GM12878 (cell line): Measurements from ENCODE around the gene UNC13D. TPM values are rescaled to one million over a fixed set of nuclear protein-coding genes. Genes with fewer than 3 reads are reported as not detected.

Experiments
- BHLHE40 ChIP-seq, 2 experiments: fragments of 450-650 bp in 1 of 2; IDR thresholded peaks; 2 replicates each; pipeline ENCODE4 v1.6.1; 2011 to 2017; ENCODE audit warnings: low read depth in 2 of 2, borderline replicate concordance in 1 of 2, improper control_type of control experiment in 1 of 2, low read length in 1 of 2, mild to moderate bottlenecking in 1 of 2
- GATAD2B ChIP-seq: fragments of 450-650 bp; conservative IDR thresholded peaks from 2 replicates; pipeline ENCODE4 v1.6.1; 2017; ENCODE audit warnings: low read depth, mild to moderate bottlenecking, moderate library complexity
- MTA2 ChIP-seq: fragments of 450-650 bp; IDR thresholded peaks from 2 replicates; pipeline ENCODE4 v1.6.1; 2016; ENCODE audit warnings: low read depth, mild to moderate bottlenecking, moderate library complexity
- MXI1 ChIP-seq: fragments of 150-350 bp; IDR thresholded peaks from 2 replicates; pipeline ENCODE4 v1.6.1; 2011; ENCODE audit warnings: low read depth, mild to moderate bottlenecking, inconsistent platforms, low read length, improper control_type of control experiment
- RB1 ChIP-seq: fragments of 450-650 bp; formaldehyde crosslinking; IDR thresholded peaks from 2 replicates; pipeline ENCODE4 v1.6.1; 2017; ENCODE audit warnings: mild to moderate bottlenecking, borderline replicate concordance
- SMARCA5 ChIP-seq: fragments of 450-650 bp; IDR thresholded peaks from 2 replicates; pipeline ENCODE4 v1.6.1; 2017; ENCODE audit warnings: mild to moderate bottlenecking
- TCF3 ChIP-seq: IDR thresholded peaks from 2 replicates; pipeline ENCODE4 v1.6.1; 2012; ENCODE audit warnings: low read depth, mild to moderate bottlenecking, low read length, borderline replicate concordance; ENCODE audit not compliant: insufficient read depth
- ZNF24 ChIP-seq: fragments of 450-650 bp; IDR thresholded peaks from 2 replicates; pipeline ENCODE4 v1.6.1; 2017; ENCODE audit warnings: antibody characterized with exemption, mild to moderate bottlenecking
- polyA plus RNA-seq, 11 experiments: library from polyadenylated mRNA; depleted of rRNA in 4 of 11; unstranded in 6 of 11; stranded (reverse) in 5 of 11; fragments of >200 nt; fragmentation: Nextera tagmentation in 4 of 11; fragmentation: Illumina TruSeq in 1 of 11; extraction: Ambion mirVana in 4 of 11; extraction: Trizol in 1 of 11; gene quantifications; 1 replicate in 1 of 11; 2 replicates in 10 of 11; pipeline versions ENCODE4 v1.2.1 to v1.2.3, GENCODE V29; 2011 to 2016; ENCODE audit warnings: inconsistent platforms in 2 of 11, missing spikeins in 2 of 11, low read depth in 1 of 11
- total RNA-seq, 4 experiments: library from RNA; depleted of rRNA in 3 of 4; stranded (reverse); fragments of >200 nt in 3 of 4; fragmentation: Illumina TruSeq in 1 of 4; extraction: Trizol in 1 of 4; gene quantifications; 2 replicates each; pipeline versions ENCODE4 v1.2.1 to v1.2.3, GENCODE V29; 2013 to 2021
- TF ChIP-seq, protein P1 (sequence below): fragments of 450-650 bp; conservative IDR thresholded peaks from 2 replicates; pipeline ENCODE4 v1.6.1; 2017; ENCODE audit warnings: mild to moderate bottlenecking, moderate library complexity
- TF ChIP-seq, protein P2 (sequence below): fragments of 450-650 bp; IDR thresholded peaks from 2 replicates; pipeline ENCODE4 v1.6.1; 2017; ENCODE audit warnings: mild to moderate bottlenecking, moderate library complexity

Gene UNC13D
- total and polyA plus RNA-seq, 10 of the 15 experiments (the other 5 are each of a cell fraction or from before 2014, with no cell fraction given), result 0.32 to 63.9 (median 25.2) TPM

DNA sequence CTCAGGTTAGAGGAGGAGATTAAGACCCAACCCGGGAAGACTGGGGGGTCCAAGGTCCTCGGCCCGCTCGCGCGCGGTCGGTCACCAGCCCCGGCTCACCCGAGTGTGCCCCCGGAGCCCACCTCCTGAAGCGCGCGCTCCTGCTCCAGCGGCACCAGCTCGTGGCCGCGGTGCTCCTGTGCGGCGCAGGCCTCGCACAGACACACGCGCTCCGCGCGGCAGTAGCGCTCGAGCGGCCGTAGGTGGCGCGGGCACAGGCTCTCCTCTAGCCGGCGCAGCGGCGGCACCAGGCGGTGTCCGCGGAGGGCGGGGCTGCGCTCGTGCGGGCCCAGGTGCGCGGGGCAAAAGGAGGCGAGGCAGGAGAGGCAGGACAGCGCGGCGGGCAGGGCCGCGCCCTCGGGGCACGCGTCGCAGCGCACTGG lies 33.6 kb upstream of the UNC13D start (continued):
- TF ChIP-seq, protein P1, sequence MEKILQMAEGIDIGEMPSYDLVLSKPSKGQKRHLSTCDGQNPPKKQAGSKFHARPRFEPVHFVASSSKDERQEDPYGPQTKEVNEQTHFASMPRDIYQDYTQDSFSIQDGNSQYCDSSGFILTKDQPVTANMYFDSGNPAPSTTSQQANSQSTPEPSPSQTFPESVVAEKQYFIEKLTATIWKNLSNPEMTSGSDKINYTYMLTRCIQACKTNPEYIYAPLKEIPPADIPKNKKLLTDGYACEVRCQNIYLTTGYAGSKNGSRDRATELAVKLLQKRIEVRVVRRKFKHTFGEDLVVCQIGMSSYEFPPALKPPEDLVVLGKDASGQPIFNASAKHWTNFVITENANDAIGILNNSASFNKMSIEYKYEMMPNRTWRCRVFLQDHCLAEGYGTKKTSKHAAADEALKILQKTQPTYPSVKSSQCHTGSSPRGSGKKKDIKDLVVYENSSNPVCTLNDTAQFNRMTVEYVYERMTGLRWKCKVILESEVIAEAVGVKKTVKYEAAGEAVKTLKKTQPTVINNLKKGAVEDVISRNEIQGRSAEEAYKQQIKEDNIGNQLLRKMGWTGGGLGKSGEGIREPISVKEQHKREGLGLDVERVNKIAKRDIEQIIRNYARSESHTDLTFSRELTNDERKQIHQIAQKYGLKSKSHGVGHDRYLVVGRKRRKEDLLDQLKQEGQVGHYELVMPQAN, result 0 out of 2 replicates have a peak, but pooled peaks have one; percentile 42
- TF ChIP-seq MTA2 (no peak), ZNF24 (0 out of 2 replicates have a peak, but pooled peaks have one; percentile 26), SMARCA5 (peak; percentile 87; the same call in 1 of the 2 replicates), BHLHE40 (IDR thresholded peaks at IDR 0.05; ENCODE audit: borderline replicate concordance in 1 of 2, low read depth in 2 of 2, low read length in 1 of 2) (peak; percentile 38 to 86; a peak in 2 of 4 replicates), RB1 (peak; percentile 53; the same call in 1 of the 2 replicates), MXI1 (peak; percentile 19; the same call in 1 of the 2 replicates), GATAD2B (0 out of 2 replicates have a peak, but pooled peaks have one; percentile 57), TCF3 (0 out of 2 replicates have a peak, but pooled peaks have one; percentile 25)
- TF ChIP-seq, protein P2, sequence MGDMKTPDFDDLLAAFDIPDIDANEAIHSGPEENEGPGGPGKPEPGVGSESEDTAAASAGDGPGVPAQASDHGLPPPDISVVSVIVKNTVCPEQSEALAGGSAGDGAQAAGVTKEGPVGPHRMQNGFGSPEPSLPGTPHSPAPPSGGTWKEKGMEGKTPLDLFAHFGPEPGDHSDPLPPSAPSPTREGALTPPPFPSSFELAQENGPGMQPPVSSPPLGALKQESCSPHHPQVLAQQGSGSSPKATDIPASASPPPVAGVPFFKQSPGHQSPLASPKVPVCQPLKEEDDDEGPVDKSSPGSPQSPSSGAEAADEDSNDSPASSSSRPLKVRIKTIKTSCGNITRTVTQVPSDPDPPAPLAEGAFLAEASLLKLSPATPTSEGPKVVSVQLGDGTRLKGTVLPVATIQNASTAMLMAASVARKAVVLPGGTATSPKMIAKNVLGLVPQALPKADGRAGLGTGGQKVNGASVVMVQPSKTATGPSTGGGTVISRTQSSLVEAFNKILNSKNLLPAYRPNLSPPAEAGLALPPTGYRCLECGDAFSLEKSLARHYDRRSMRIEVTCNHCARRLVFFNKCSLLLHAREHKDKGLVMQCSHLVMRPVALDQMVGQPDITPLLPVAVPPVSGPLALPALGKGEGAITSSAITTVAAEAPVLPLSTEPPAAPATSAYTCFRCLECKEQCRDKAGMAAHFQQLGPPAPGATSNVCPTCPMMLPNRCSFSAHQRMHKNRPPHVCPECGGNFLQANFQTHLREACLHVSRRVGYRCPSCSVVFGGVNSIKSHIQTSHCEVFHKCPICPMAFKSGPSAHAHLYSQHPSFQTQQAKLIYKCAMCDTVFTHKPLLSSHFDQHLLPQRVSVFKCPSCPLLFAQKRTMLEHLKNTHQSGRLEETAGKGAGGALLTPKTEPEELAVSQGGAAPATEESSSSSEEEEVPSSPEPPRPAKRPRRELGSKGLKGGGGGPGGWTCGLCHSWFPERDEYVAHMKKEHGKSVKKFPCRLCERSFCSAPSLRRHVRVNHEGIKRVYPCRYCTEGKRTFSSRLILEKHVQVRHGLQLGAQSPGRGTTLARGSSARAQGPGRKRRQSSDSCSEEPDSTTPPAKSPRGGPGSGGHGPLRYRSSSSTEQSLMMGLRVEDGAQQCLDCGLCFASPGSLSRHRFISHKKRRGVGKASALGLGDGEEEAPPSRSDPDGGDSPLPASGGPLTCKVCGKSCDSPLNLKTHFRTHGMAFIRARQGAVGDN, result peak; percentile 72; the same call in 1 of the 2 replicates
